Measurements from ENCODE around the gene URB1.

GRCh38 chr21:32276671-32277070 is 116.1 kb downstream of the URB1 start:
- TF ChIP-seq, protein P1, sequence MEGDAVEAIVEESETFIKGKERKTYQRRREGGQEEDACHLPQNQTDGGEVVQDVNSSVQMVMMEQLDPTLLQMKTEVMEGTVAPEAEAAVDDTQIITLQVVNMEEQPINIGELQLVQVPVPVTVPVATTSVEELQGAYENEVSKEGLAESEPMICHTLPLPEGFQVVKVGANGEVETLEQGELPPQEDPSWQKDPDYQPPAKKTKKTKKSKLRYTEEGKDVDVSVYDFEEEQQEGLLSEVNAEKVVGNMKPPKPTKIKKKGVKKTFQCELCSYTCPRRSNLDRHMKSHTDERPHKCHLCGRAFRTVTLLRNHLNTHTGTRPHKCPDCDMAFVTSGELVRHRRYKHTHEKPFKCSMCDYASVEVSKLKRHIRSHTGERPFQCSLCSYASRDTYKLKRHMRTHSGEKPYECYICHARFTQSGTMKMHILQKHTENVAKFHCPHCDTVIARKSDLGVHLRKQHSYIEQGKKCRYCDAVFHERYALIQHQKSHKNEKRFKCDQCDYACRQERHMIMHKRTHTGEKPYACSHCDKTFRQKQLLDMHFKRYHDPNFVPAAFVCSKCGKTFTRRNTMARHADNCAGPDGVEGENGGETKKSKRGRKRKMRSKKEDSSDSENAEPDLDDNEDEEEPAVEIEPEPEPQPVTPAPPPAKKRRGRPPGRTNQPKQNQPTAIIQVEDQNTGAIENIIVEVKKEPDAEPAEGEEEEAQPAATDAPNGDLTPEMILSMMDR (IDR thresholded peaks at IDR 0.05), result no peak
- TF ChIP-seq REST (IDR thresholded peaks at IDR 0.05; ENCODE audit: insufficient read depth in 1 of 2, low read depth in 2 of 2, low read length in 1 of 2), result no peak
